PC-3 (cell line): Measurements from ENCODE around the gene SLC34A3. TPM values are rescaled to one million over a fixed set of nuclear protein-coding genes. Genes with fewer than 3 reads are reported as not detected.

ENCODE experiments used
- ATAC-seq: fragments of 200-7000 bp; cut with Tn5 transposase; 2 replicates; pipeline ENCODE4 v1.9.1; 2020; ENCODE audit warnings: mild to moderate bottlenecking, moderate library complexity
- Bru-seq: library from RNA; stranded (reverse); fragments of 400-500 nt; gene quantifications from one replicate; lab custom pipeline; 2021; lab: Mats Ljungman, UMichigan
- BruChase-seq, 2 experiments: library from RNA; stranded (reverse); fragments of 400-500 nt; gene quantifications; one replicate each; lab custom pipeline; 2021; lab: Mats Ljungman, UMichigan
- BruUV-seq: library from RNA; stranded (reverse); fragments of 400-500 nt; replicated peaks from 2 replicates; lab custom pipeline; 2021; lab: Mats Ljungman, UMichigan
- CTCF ChIA-PET: fragments of 300-600 bp; sonication (Branson Sonifier 250); formaldehyde crosslinking; loops from one replicate; lab custom pipeline; 2022; ENCODE audit warnings: antibody characterized with exemption; lab: Charles Lee
- POLR2A ChIA-PET: fragments of 300-600 bp; sonication (Branson Sonifier 250); formaldehyde crosslinking; loops from one replicate; lab custom pipeline; 2022; ENCODE audit warnings: antibody characterized with exemption; ENCODE audit not compliant: unreplicated experiment; lab: Charles Lee
- DNase-seq: peaks from one replicate; pipeline ENCODE4 v3.0.0-alpha.2; 2015
- H2AFZ ChIP-seq: fragments of 300-600 bp; sonication (generic); 2 replicates; pipeline ENCODE4 v1.6.0; 2016; ENCODE audit warnings: antibody characterized with exemption, low read length
- H3F3A ChIP-seq: fragments of 300-600 bp; sonication (generic); one replicate; pipeline ENCODE4 v1.6.0; 2017; ENCODE audit warnings: antibody characterized with exemption, low read length, control low read depth, mild to moderate bottlenecking; ENCODE audit not compliant: unreplicated experiment
- H3K27ac ChIP-seq: fragments of 300-600 bp; sonication (generic); 2 replicates; pipeline ENCODE4 v1.5.1; 2016; ENCODE audit warnings: mild to moderate bottlenecking, low read length
- H3K27me3 ChIP-seq: fragments of 300-600 bp; sonication (generic); 2 replicates; pipeline ENCODE4 v1.6.1; 2016; ENCODE audit warnings: low read length, mixed read lengths
- H3K36me3 ChIP-seq: fragments of 300-600 bp; sonication (generic); 2 replicates; pipeline ENCODE4 v1.6.1; 2016; ENCODE audit warnings: low read depth, mixed run types, low read length, mixed read lengths
- H3K4me1 ChIP-seq: fragments of 300-600 bp; sonication (generic); 2 replicates; pipeline ENCODE4 v1.5.1; 2016; ENCODE audit warnings: low read length; ENCODE audit not compliant: insufficient read depth
- H3K4me2 ChIP-seq: fragments of 300-600 bp; sonication (generic); 2 replicates; pipeline ENCODE4 v1.6.0; 2016; ENCODE audit warnings: low read length
- H3K4me3 ChIP-seq: fragments of 300-600 bp; sonication (generic); 2 replicates; pipeline ENCODE4 v1.5.1; 2016; ENCODE audit warnings: mild to moderate bottlenecking, low read length, mixed read lengths
- H3K79me2 ChIP-seq: fragments of 300-600 bp; sonication (generic); 2 replicates; pipeline ENCODE4 v1.6.1; 2017; ENCODE audit warnings: low read length, mixed read lengths
- H3K9ac ChIP-seq: fragments of 300-600 bp; sonication (generic); 2 replicates; pipeline ENCODE4 v1.6.0; 2016; ENCODE audit warnings: mild to moderate bottlenecking, low read length
- H3K9me2 ChIP-seq: fragments of 300-600 bp; sonication (generic); replicated peaks from 2 replicates; pipeline ENCODE4 v1.6.1; 2016; ENCODE audit warnings: mixed run types, low read length, mixed read lengths
- H3K9me3 ChIP-seq: fragments of 300-600 bp; sonication (generic); 2 replicates; pipeline ENCODE4 v1.6.1; 2016; ENCODE audit warnings: low read length, mixed read lengths
- H4K20me1 ChIP-seq: fragments of 300-600 bp; sonication (generic); 2 replicates; pipeline ENCODE4 v1.6.1; 2016; ENCODE audit warnings: low read length, mixed read lengths
- CTCF ChIP-seq: fragments of 300-600 bp; sonication (generic); conservative IDR thresholded peaks from 2 replicates; pipeline ENCODE4 v1.5.1; 2017; ENCODE audit warnings: antibody characterized with exemption, low read depth, mild to moderate bottlenecking, low read length
- EZH2 ChIP-seq: fragments of 300-600 bp; sonication (generic); IDR thresholded peaks from one replicate; pipeline ENCODE4 v1.6.1; 2017; ENCODE audit warnings: antibody characterized with exemption, mild to moderate bottlenecking, low read length; ENCODE audit not compliant: unreplicated experiment
- EZH2phosphoT487 ChIP-seq: fragments of 300-600 bp; sonication (generic); IDR thresholded peaks from 2 replicates; pipeline ENCODE4 v1.6.1; 2018; ENCODE audit warnings: mild to moderate bottlenecking, antibody characterized with exemption, low read length, borderline replicate concordance
- intact Hi-C: fragments of 100-400 bp; cut with micrococcal nuclease; formaldehyde crosslinking; loops from 2 replicates; pipeline ENCODE4 v1.9.0; 2023
- long read RNA-seq: library from polyadenylated mRNA; unstranded; transcript quantifications from one replicate; pipeline ENCODE4 v2.0.0, GENCODE V29; 2021; ENCODE audit not compliant: unreplicated experiment
- total RNA-seq: library from RNA; depleted of rRNA; stranded (reverse); fragments of >200 nt; gene quantifications from 2 replicates; pipeline ENCODE4 v1.2.3, GENCODE V29; 2014; rRNA removed

SLC34A3 gene
- 1.0 and 1.5 TPM in 2 replicates for total RNA-seq
- percentile 14 among the genes with signal in this experiment for Bru-seq, nascent RNA
- percentile 31 among the genes with signal in this experiment for BruChase-seq, experiment 1, labeled RNA remaining after a 6-hour chase
- BruChase-seq, experiment 2, labeled RNA remaining after a 2-hour chase: percentile 18 among the genes with signal in this experiment
- long read RNA-seq, partial matches to known transcripts: 0 of 28 reads
- long read RNA-seq, other reads (novel, unspliced or antisense): 28 of 28 reads

GRCh38 chr9:137230705-137231371 is at the start of gene SLC34A3:
Gene SLC34A3, plus strand, starts transcription at chr9:137230901. Its CDS starts 802 bp downstream, at chr9:137231703.
- Histone ChIP-seq H3K9me2 (no peaks in the 10 kb centered on the region), H3K27me3 (no peaks in the 10 kb centered on the region), H3K27ac (no peak within 1 kb of the TSS), H3K79me2 (peaks cover 1% of the 10 kb centered on the region), H3F3A (no peaks in the 10 kb centered on the region), H3K9me3 (no peaks in the 10 kb centered on the region), H2AFZ (no peak within 1 kb of the TSS), H3K36me3 (no peaks in the 10 kb centered on the region), H3K4me3 (no peak within 1 kb of the TSS), H3K9ac (no peak within 1 kb of the TSS), H3K4me2 (no peak within 1 kb of the TSS), H3K4me1 (peaks cover 21% of the 10 kb centered on the region), H4K20me1 (no peaks in the 10 kb centered on the region)
- ChIA-PET POLR2A (interaction anchor here (0.6 kb wide), 1 partner anchor 166 kb away, joined by 3 read pairs; no protein-coding TSS in a partner anchor), CTCF (no interaction called here)
- BruUV-seq: no TSS peak
- TF ChIP-seq CTCF: no peak
- TF ChIP-seq EZH2phosphoT487: no peak
- no peak for TF ChIP-seq EZH2
- ATAC-seq: no peak
- no peak for DNase-seq
- intact Hi-C loops: no loop called here

- intact Hi-C loops: no loop called here
- ChIA-PET POLR2A (no interaction called here), CTCF (no interaction called here)
- Histone ChIP-seq H3F3A (no peaks in the 10 kb centered on the region), H3K9ac (no peak overlapping the region), H3K9me2 (no peaks in the 10 kb centered on the region), H4K20me1 (no peaks in the 10 kb centered on the region), H3K27me3 (no peaks in the 10 kb centered on the region), H3K4me3 (no peak overlapping the region), H3K79me2 (peaks cover 11% of the 10 kb centered on the region), H3K4me1 (peaks cover 6% of the 10 kb centered on the region; the same call in 1 of the 2 replicates), H3K36me3 (no peaks in the 10 kb centered on the region), H3K4me2 (no peak overlapping the region), H3K27ac (no peak overlapping the region), H3K9me3 (no peaks in the 10 kb centered on the region), H2AFZ (no peak overlapping the region)
- no TSS peak for BruUV-seq
- DNase-seq (no peak), ATAC-seq (no peak)
- TF ChIP-seq EZH2: no peak
- TF ChIP-seq CTCF: no peak
- no peak for TF ChIP-seq EZH2phosphoT487
These were observed 49.0 kb upstream of the SLC34A3 start for GRCh38 chr9:137181680-137182079.

- intact Hi-C loops: no loop called here
- CTCF ChIA-PET: no interaction called here
- Histone ChIP-seq H3K4me1 (peaks cover 15% of the 10 kb centered on the region), H3K9ac (no peak overlapping the region), H3K27me3 (no peaks in the 10 kb centered on the region), H3K36me3 (no peaks in the 10 kb centered on the region), H3K9me3 (no peaks in the 10 kb centered on the region), H3F3A (no peaks in the 10 kb centered on the region), H2AFZ (no peak overlapping the region), H3K79me2 (peaks cover 22% of the 10 kb centered on the region), H4K20me1 (no peaks in the 10 kb centered on the region), H3K4me3 (no peak overlapping the region), H3K9me2 (no peaks in the 10 kb centered on the region), H3K4me2 (no peak overlapping the region), H3K27ac (no peak overlapping the region)
- no peak for TF ChIP-seq EZH2phosphoT487
- no peak for TF ChIP-seq CTCF
- TF ChIP-seq EZH2: no peak
- ATAC-seq: no peak
- DNase-seq: no peak
- BruUV-seq: no TSS peak
- POLR2A ChIA-PET: no interaction called here
These were observed 47.9 kb upstream of the SLC34A3 start for GRCh38 chr9:137182836-137183235.
